COLO829 (cell line): ENCODE results near the gene ANKRD65.

Experiments used
- DNase-seq: peaks from one replicate; pipeline ENCODE4 v3.0.0; 2012; ENCODE audit warnings: low spot score

The ANKRD65 gene

DNA sequence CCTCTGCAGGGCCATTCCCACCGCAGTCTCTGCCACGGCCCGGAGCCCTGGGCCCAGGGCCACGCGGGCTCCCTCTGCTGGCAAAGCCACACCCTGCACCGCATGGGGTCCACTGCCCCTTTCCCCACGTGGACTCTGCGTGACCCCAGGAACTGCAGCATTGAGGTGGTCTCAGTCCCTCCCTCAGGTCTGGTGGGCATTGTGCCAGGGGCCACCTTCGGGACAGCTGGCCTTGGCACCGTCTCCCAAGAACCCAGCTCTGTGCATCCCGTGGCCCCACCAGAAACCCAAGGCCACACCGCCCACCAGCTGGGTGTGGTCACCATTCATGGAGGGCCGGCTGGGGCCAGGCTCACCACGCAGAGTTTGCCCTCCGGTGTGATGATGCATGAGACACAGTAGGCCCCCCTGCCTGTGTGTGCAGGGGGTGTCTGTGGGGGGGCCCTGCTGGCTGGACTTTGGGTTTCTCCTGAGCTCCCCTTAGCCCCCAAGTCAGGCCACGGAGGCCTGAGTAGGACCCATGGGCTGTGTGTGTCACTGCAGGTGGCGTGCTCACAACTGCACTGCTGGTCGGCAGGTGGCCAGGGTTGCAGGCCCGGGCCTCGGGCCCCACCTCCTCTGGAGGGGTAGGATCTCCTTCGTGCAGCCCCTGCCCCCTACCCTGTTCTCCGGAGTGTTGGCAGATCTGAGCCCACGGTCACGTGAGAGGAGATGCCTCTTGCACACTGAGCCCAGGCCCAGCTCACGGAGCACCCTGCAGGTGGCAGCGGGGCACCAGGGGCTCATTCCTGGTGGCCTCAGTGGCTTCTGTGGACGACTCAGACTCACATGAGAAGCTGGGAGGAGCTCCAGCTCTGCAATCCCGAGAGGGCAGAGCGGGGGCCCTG is 20.2 kb upstream of the ANKRD65 start:
- DNase-seq = peak; percentile 62

DNA sequence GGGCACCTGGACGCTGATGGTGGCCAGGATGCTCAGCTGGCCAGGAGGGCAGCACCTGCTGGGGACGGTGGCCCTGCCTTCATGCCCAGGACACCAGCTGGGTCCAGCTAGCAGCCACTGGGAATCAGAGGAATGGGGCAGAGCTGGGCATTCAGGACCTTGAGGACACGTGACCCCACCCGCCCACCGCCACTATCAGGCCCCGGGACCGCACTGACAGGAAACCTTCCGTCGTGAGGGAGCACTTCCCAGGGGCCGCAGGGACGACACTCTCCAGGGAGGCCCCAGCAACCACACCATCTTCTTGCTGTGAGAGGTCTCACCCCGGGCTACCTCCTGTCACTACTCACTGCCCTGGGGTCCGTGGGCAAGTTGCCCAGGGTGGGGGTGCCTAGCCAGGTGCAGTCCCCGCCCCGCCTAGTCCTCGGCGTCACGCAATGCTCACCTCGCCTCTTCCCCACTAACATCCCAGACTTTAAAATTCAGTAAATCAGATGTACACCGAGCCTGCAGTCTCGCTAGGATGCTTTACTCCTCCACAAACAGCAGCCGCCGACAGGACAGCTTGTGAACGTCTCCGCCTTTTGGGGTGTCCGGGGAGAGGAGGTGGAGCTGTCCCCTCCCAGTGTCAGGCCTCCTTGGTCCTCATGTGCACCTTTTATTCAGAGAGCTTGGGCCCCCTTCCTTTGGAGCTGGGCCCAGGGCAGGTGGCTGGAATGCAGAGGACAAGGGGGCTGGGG is 19.4 kb upstream of the ANKRD65 start:
- DNase-seq = no peak

DNA sequence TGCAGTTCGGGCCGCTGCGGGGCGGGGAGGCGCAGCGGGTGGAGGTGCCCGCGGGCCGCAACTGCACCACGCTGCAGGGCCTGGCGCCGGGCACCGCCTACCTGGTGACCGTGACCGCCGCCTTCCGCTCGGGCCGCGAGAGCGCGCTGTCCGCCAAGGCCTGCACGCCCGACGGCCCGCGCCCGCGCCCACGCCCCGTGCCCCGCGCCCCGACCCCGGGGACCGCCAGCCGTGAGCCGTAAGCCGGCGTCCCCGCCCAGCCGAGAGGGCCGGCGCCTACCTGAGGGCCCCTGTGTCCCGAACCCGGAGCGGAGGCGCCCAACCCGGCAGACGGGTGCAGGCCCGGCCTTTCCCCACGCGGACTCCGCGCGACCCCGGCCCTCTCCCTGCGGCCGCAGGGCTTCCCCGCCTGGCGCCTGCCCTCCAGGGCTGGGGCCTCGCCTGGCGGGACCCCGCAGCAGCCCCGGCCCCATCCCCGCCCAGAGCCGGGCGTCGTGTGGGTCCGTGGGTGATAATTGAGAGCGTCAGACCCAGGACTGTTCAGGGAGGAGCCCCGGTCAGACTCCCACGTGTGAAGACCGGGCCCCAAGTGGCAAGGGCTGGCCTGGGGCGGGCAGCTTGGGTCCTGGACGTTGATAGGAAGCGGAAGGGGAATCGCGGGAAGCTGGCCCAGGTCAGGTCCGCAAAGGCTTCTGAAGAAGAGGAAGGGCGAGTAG is 18.6 kb upstream of the ANKRD65 start:
- DNase-seq = no peak

DNA sequence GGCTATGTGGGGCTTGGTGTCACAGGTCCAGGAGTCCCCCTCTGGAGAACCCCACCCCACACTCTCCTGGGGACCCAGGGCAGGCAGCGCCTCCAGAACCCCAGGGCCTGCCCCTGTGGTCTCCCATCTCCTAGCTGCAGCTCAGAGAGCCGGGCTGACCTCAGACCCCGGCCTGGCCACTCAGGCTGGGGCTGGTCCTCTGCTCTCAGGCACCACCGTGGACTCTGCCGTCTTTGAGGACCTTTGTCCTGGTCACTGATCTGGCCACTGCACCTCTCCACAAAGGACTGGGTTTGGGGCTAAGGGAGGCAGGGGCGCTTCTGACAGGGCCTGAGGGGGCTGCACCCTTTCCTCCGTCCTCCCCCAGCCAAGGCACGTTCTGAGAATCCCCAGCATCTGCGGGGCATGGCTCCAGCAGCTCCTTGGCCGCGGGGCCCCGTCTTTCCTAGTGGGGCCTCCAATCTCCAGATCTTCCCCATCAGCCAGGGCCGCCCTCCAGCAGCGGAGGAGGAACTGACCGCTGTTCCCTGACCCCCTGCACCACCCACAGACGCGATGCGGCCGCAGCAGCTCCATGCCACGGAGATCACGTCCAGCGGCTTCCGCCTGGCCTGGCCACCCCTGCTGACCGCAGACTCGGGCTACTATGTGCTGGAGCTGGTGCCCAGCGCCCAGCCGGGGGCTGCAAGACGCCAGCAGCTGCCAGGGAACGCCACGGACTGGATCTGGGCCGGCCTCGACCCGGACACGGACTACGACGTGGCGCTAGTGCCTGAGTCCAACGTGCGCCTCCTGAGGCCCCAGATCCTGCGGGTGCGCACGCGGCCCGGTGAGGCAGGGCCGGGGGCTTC is 17.7 kb upstream of the ANKRD65 start:
- no peak for DNase-seq

DNA sequence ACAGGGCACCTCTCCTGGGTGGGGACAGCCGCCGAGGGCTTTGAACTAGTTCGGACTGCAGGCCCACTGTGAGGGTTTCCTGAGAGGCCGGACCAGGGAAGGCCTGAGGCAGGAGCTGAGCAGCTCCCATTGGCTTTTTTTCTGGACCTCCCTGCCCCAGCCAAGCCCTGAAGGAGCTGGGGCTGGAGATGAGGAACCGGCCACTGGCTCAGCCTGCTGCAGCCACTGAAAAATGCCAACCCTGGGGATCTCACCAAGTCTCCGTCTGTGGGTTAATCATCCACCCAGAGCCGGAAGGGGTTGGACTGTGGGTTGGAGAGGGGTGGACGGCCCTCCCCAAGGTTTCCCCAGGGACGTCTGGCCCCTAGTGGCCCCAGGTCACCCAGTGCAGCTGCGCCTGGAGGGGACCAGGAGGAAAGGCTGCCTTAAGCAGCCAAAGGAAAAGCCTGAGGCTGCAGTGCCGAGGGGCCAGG is 16.9 kb upstream of the ANKRD65 start:
- DNase-seq = no peak

DNA sequence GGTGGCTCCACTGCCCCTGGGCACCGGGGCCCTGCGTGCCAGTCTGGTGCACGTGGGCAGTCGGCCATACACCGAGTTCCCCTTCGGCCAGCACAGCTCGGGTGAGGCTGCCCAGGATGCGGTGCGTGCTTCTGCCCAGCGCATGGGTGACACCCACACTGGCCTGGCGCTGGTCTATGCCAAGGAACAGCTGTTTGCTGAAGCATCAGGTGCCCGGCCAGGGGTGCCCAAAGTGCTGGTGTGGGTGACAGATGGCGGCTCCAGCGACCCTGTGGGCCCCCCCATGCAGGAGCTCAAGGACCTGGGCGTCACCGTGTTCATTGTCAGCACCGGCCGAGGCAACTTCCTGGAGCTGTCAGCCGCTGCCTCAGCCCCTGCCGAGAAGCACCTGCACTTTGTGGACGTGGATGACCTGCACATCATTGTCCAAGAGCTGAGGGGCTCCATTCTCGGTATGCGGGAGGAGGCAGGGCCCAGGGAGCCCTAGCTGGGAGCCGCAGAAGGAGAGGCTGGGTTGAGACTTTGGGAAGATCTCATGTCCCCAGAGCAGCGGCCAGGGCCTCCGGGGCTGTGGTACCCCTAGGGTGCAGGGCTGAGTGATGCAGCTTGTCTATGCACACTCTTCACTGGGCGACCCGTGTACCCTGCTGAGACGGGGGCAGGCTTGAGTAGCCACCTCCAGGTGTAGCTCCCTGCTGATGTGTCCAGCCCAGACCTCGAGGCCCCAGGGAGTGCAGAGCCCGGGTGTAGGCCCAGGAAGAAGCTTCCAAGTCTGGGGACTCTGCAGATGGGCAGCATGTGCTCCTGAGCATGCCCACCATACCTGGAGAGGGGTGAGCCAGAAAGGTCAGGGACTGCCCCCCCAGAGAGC is 16.2 kb upstream of the ANKRD65 start:
- no peak for DNase-seq

DNA sequence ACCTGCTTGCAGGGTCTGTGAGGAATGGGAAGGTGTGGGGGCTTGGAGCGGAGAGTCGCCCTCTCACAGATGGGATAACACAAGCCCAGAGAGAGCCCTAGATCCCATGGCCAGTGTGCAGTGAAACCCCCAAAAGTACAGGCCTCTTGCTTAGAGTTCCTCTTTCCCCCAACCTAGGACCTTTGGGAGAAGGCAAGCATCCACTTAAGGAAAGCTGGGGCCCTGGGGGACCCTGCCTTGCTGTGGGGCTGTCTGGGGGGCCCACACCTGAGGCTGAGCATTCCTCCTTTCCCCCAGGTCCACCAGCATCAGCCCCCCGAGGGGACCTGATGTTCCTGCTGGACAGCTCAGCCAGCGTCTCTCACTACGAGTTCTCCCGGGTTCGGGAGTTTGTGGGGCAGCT is 15.6 kb upstream of the ANKRD65 start:
- DNase-seq = no peak

DNA sequence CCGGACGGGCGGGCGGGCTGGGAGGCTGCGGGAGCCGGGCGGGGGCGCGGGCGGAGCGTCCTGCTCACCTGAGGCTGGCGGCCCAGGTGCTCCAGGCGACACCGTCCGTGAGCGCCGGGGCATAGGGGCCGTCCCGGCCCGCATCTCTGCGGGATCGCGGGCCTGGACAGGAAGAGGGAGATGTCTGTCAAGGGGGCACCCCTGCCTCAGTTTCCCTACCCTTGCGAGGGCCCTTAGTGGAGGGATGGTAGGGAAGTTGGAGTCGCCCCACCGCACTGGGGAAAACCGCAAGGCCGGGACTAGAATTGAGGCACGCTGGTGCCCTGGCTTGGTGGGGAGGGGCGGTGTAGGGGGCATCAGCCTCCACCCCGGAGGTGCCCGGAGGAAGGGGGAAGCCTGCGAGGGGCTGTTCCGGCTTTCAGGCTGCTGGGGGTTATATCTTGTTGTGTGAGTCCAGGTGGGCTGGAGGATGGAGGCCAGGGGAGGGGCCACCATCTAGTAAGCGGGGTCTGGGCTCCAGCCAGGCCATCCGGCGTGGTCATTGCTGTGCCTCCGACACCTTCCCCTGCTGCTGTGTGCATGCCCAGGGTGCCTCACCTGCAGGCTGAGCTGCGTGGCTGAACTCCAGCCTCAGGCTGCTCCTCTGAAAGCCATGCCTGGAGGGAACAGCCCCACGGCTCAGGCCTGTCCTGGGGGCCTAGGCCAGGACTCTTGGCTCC is 15.0 kb upstream of the ANKRD65 start:
- DNase-seq = no peak

DNA sequence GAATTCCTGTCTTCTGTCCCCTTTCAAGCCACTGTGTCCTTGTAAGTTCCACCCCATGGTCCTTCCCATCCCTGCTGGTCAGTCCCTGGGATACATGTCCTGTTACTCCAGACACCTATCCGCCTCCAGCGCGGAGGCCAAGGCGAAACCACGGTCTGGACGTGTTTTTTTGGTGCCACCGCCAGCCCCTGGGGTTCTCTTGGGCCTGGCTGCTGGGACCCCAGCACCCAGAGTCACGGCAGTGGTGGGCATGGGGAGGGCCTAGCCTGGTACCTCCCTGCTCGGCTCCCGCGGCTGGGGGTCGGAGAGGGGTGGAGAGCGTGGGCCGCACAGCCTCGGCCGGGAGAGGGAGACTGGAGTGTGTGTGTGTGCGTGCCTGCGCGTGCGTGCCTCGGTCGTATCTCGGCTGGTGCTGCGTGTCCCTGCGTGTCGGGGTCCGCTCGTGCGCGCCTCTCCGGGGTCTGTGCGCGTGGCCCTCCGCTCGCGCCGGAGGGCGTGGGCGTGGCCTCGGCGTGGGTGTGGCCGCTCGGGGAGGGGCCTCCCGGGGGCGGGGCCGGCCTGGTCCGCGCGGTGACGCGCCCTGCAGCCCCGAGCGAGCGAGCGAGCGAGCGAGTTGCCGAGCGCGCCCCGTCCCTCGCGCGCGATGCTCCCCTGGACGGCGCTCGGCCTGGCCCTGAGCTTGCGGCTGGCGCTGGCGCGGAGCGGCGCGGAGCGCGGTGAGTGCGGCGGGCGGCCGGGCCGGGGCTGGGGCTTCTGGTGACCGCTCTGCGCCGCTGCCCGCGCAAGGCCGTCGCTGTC is 14.2 kb upstream of the ANKRD65 start, which contains the start of gene VWA1:
TSS of gene VWA1 (plus strand) at position 585 of the 798 bp plus-strand sequence. CDS start at position 644, 59 bp downstream.
- peak; percentile 70 for DNase-seq

DNA sequence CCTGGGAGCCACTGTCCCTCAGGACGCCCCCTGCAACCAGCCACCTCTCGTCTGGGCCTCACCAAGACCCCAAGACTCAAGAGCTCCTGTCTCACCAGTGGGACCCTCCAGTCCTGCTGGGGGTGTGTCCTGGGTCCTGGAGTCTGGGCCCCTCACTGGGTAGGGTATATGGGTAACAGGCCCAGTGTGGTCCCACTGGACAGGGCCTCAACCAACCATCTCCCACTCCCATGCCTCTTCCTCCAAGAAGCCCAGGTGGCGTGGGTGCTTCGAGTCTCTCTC is 13.7 kb upstream of the ANKRD65 start:
- DNase-seq = no peak

DNA sequence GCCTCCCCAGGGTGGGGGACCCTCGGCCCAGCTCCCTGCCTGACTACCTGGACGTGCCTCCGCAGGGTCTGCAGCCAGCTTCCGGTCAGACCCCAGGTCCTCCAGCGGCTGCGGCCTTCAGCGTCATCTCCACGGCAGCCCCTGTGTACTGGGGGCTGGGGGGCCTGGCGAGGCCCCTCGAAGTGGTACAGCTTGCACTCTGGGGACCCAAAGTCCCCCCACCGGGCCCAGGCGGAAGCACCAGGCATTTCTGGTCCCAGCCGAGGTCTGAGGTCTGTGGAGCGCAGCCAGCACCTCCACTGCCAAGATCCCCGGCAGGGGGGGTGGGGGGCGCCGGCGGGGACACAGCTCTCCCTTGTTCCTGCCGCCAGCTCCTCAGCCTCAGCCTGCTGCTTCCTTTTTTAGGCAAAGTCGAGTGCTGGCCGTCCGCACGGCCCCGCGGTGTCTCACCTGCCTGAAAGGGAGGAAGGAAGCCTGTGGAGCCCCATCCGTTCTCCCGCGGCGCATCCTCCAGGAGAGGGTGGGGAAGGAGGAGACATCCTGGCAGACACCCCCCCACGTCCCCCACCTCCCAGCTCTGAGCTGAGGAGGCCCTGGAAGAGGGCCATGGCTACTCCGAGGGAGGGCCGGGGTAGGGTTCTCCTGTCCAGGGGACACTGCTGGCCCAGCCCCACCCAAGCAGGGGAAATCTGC is 13.2 kb upstream of the ANKRD65 start:
- DNase-seq = no peak

DNA sequence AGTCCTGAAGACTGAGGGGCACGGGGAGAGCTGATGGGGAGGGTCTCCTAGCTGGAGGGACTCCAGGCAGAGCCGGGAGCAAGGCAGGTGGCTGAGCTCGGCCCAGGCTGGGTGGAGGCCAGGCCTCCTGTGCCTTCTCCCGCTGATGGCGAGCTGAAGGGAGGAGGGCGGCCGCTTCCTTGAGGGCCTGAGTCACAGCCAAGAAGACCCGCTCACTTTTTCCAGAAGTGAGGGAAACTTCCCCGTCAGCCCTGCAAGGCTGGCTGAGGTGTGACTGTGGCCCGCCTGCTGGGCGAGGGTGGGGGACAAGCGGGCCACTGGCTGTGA is 12.7 kb upstream of the ANKRD65 start:
- no peak for DNase-seq

DNA sequence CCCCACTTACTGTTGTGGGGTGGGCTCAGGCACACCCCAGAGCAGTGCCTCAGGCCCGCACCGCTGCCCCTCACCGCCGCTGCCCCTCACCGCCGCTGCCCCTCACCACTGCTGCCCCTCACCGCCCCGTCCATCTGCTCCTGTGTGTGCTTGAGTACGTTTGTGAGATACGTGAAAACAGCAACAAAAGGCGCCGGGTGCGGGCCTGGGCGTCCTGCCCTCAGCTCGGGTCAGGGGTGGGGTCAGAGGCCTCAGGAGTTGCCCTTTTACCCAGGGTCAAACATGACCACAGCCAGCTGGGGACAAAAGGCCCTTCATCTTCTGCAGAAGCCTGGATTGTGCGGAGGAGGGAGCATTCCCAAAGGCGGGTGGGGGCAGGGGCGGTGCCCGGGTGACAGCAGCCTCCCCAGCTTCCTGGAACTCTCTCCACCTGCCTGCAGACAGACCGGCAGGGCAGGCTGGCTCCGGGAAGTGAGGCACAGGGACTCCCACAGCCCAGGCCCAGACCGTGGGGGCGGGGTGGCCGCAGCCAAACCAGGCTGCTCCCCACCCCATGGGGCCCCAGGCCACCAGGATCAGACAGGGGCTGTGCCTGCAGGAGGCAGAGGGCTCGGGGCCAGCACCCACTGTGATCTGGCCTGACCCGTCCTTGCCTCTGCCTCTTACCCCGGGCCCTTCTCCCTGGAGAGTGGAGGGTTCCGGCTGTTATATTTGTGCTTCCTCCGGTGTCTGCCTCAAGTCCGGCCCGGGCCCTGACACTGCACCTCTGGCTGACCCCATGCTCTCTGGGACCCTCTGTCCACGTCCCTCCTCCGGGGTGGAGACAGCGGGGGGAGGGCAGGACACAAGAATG is 12.1 kb upstream of the ANKRD65 start:
- DNase-seq = peak; percentile 68

DNA sequence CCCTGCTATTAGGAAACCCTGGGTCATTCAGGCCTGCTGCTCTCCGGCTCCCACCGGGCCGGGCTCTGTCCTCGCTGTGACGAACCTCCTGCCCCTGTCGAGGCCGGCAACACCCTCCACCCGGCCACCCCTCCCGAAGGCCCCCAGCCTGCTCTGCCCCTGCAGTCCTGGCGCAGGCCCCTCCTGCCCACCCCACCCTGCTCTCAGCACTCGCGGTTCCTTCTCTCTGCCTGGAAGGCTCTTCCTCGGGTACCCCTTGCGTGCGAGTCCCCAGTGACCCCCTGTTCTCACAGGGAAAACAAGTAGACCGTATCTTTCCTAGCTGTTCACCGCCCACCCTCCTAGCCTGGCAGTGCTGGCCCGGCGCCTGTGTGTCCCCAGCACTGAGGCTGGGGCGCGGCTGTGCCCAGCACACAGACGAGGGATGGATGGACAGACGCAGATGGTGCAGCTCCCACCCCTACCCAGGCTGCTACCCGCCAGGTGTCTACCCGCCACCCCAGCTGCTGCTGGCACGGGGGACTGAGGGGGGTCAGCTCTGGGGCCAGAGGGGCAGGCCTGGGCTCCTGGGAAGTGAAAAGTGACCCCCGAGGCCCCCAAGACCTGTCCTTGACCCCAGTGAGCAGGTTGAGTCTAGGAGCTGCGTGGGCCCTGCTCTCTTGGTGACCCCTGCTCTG is 11.3 kb upstream of the ANKRD65 start:
- no peak for DNase-seq

DNA sequence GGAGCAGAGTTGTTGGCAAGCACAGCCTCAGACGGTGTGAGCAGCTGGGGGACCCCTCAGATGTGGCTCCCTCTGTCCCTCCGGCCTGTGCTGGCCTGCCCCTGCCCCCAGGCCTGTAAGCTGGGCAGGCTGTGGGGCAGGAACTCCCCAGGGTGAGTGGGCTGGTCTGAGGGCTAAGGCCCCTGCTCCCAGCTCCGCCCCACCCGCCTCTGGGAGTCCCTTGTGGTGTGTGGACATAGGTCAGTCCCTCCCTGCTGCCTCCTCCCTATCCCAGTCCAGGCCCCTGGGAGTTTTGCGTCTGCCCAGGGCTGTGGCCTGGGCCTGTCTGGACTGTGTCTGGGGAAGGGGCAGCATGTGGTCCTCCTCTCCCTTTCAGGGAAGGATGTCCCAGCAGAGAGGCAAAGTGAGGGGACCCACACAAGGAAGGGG is 10.8 kb upstream of the ANKRD65 start:
- DNase-seq = no peak

DNA sequence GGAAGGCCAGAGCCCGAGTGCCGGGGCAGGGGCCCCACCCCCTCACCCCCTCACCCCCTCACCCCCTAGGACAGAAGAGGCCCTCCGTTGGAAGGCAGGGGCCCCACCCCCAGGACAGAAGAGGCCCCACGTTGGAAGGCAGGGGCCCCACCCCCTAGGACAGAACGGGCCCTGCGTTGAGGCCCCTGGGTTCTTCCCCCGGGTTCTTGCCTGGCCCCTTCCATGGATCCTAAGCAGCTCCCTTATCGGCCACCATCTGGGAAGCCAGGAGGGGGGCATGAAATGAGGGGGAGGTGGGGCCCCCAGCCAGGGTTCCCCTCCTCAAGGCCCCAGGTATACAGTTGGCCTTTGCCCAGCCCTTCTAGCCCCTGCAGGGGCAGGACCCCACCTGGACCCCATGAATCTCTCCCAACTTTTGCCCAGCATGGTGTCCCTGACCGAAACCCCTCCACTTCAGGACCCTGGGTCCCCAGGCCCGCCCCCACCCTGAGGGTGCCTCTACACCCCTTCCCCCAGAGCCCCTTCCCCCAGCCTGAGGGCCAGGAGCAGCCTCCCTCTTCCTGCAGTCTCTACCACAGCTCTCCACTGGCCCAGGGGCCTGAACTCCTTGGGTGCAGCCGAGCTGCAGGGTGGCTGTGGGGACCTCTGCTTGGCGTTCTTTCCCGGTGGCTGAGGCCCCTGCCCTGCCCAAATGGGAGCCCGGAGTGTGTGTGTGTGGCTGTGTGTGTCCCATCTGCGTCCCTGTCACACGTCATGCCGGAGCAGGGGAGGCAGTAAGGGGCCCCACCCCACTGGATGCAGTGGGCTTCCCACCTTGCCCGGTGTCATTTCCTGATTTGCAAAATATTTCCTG is 10.1 kb upstream of the ANKRD65 start:
- DNase-seq = no peak
